HepG2 (cell line): ENCODE data around the gene NOTO. TPM values are rescaled to one million over a fixed set of nuclear protein-coding genes. Genes with fewer than 3 reads are reported as not detected.
A peak's percentile ranks its signal among the peaks of the same experiment; 100 is the strongest.

Source experiments
- ARNTL ChIP-seq: sonication (generic); formaldehyde crosslinking; IDR thresholded peaks from 2 replicates; pipeline ENCODE4 v1.4.0; 2020; ENCODE audit warnings: mild to moderate bottlenecking, missing genetic modification reagents
- BHLHE40 ChIP-seq: IDR thresholded peaks from 2 replicates; pipeline ENCODE4 v1.6.1; 2011; ENCODE audit warnings: low read length, improper control_type of control experiment
- BRD4 ChIP-seq: sonication (generic); formaldehyde crosslinking; IDR thresholded peaks from 2 replicates; pipeline ENCODE4 v1.4.0; 2020; ENCODE audit warnings: missing genetic modification reagents
- GATA4 ChIP-seq: sonication (generic); IDR thresholded peaks from 2 replicates; pipeline ENCODE4 v1.6.1; 2016; ENCODE audit warnings: antibody characterized with exemption, low read depth, borderline replicate concordance
- HINFP ChIP-seq: sonication (generic); formaldehyde crosslinking; IDR thresholded peaks from 2 replicates; pipeline ENCODE4 v1.4.0; 2020; ENCODE audit warnings: low read depth, mild to moderate bottlenecking, missing genetic modification reagents
- KAT7 ChIP-seq: IDR thresholded peaks from 2 replicates; pipeline ENCODE4 v1.6.1; 2018; ENCODE audit warnings: borderline replicate concordance, missing compliant biosample characterization
- MEF2D ChIP-seq: sonication (generic); formaldehyde crosslinking; IDR thresholded peaks from 2 replicates; pipeline ENCODE4 v1.5.1; 2020; ENCODE audit warnings: mild to moderate bottlenecking, missing genetic modification reagents
- POGK ChIP-seq: sonication (generic); formaldehyde crosslinking; conservative IDR thresholded peaks from 2 replicates; pipeline ENCODE4 v1.8.0; 2022; ENCODE audit warnings: mild to moderate bottlenecking, moderate library complexity, missing genetic modification reagents
- RAD21 ChIP-seq: fragments of 450-650 bp; formaldehyde crosslinking; IDR thresholded peaks from 2 replicates; pipeline ENCODE4 v1.5.0; 2020; ENCODE audit warnings: mild to moderate bottlenecking
- RFX1 ChIP-seq: fragments of 450-650 bp; IDR thresholded peaks from 2 replicates; pipeline ENCODE4 v1.6.1; 2017
- STAG1 ChIP-seq: sonication (generic); formaldehyde crosslinking; IDR thresholded peaks from 2 replicates; pipeline ENCODE4 v1.4.0; 2020; ENCODE audit warnings: missing genetic modification reagents
- TMF1 ChIP-seq: sonication (generic); formaldehyde crosslinking; IDR thresholded peaks from 2 replicates; pipeline ENCODE4 v1.8.1; 2022; ENCODE audit warnings: low read depth, missing genetic modification reagents
- TOE1 ChIP-seq: sonication (generic); formaldehyde crosslinking; IDR thresholded peaks from 2 replicates; pipeline ENCODE4 v1.4.0; 2020; ENCODE audit warnings: mild to moderate bottlenecking, missing genetic modification reagents
- XBP1 ChIP-seq: sonication (generic); formaldehyde crosslinking; IDR thresholded peaks from 2 replicates; pipeline ENCODE4 v1.5.0; 2020; ENCODE audit warnings: missing genetic modification reagents
- ZFP91 ChIP-seq: sonication (generic); formaldehyde crosslinking; IDR thresholded peaks from 2 replicates; pipeline ENCODE4 v1.9.0; 2022; ENCODE audit warnings: missing genetic modification reagents, mild to moderate bottlenecking, borderline replicate concordance
- ZNF205 ChIP-seq: IDR thresholded peaks from 2 replicates; pipeline ENCODE4 v1.6.1; 2018; ENCODE audit warnings: missing biosample characterization, missing genetic modification reagents
- ZNF260 ChIP-seq: sonication (generic); formaldehyde crosslinking; IDR thresholded peaks from 2 replicates; pipeline ENCODE4 v1.4.0; 2020; ENCODE audit warnings: missing genetic modification reagents, low read depth, mild to moderate bottlenecking, borderline replicate concordance
- ZNF264 ChIP-seq: sonication (generic); formaldehyde crosslinking; IDR thresholded peaks from 2 replicates; pipeline ENCODE4 v1.4.0; 2020; ENCODE audit warnings: missing genetic modification reagents
- ZNF337 ChIP-seq: sonication (generic); formaldehyde crosslinking; IDR thresholded peaks from 2 replicates; pipeline ENCODE4 v1.5.1; 2020; ENCODE audit warnings: missing genetic modification reagents, low read depth, mild to moderate bottlenecking, borderline replicate concordance
- ZNF550 ChIP-seq: sonication (generic); formaldehyde crosslinking; IDR thresholded peaks from 2 replicates; pipeline ENCODE4 v1.4.0; 2020; ENCODE audit warnings: mild to moderate bottlenecking, missing genetic modification reagents, borderline replicate concordance
- ZNF576 ChIP-seq: sonication (generic); formaldehyde crosslinking; IDR thresholded peaks from 2 replicates; pipeline ENCODE4 v1.4.0; 2020; ENCODE audit warnings: mild to moderate bottlenecking, missing genetic modification reagents
- polyA plus RNA-seq, 8 experiments: library from polyadenylated mRNA; depleted of rRNA in 3 of 8; stranded (reverse) in 7 of 8; unstranded in 1 of 8; fragments of >200 nt; fragmentation: Illumina TruSeq in 4 of 8; extraction: Trizol in 4 of 8; gene quantifications; 2 replicates each; pipeline versions ENCODE4 v1.2.1 to v1.2.3, GENCODE V29; 2011 to 2016; ENCODE audit warnings: low read depth in 4 of 8, missing spikeins in 1 of 8, mixed read lengths in 1 of 8; ENCODE audit not compliant: insufficient read depth in 1 of 8
- total RNA-seq, 5 experiments: library from RNA; depleted of rRNA; stranded (reverse); fragments of >200 nt; fragmentation: Illumina TruSeq; extraction: Trizol; gene quantifications; 2 replicates each; pipeline ENCODE4 v1.2.3, GENCODE V29; 2016; ENCODE audit warnings: low read depth in 1 of 5
- TF ChIP-seq, protein P1 (sequence below): sonication (generic); formaldehyde crosslinking; IDR thresholded peaks from 2 replicates; pipeline ENCODE4 v1.9.0; 2021; ENCODE audit warnings: missing genetic modification reagents, mild to moderate bottlenecking, borderline replicate concordance
- TF ChIP-seq, protein P2 (sequence below): sonication (generic); formaldehyde crosslinking; IDR thresholded peaks from 2 replicates; pipeline ENCODE4 v1.4.0; 2020; ENCODE audit warnings: mild to moderate bottlenecking, missing genetic modification reagents

Gene NOTO
- total and polyA plus RNA-seq, 2 of the 13 experiments (the other 11 are each of a cell fraction or from before 2014, with no cell fraction given): not detected

DNA sequence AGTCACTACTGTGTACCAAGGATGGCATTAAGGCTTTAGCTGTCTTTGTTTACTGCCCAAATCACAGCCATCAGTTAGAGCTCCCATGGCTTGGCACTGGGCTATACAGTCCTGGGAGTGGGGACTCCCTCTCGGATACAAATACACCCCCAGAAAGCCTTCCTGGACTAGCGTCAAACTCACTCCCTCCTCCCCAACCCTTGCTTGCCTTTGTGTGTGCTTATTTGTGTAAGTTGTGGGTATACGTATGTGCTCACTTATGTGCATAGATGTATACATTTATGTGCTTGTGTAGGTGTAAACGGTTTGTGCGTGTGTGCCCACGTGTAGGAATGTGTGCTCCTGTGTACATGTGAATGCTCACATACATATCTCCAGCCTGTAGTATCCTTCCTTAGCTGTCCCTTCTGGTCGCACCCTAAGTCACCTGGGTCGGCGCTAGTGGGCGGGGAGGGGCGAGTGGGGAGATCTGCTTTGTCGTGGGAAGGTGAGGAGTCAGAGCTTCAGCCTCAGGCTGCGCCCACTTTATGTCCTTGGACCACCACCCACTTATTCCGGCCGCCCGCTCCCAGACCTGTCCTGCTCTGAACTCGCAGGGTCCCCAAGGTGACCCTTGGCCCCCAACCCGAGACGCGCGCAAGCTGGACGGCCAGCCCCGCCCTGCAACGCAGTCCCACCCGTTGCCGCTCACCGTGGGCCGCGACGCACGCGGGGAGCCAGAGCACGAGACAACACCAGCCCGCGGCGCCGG, 30.2 kb downstream of the NOTO start (continued):
- TF ChIP-seq ZNF337 (CRISPR knock-in tag) (no peak), KAT7 (0 out of 2 replicates have a peak, but pooled peaks have one; percentile 13), RFX1 (no peak), BHLHE40 (no peak), GATA4 (no peak), POGK (CRISPR knock-in tag) (no peak), ZNF264 (no peak), ZFP91 (no peak), HINFP (CRISPR knock-in tag) (peak; percentile 44; the same call in 1 of the 2 replicates), ZNF205 (CRISPR knock-in tag) (no peak), STAG1 (no peak), BRD4 (CRISPR knock-in tag) (no peak), TMF1 (CRISPR knock-in tag) (no peak), ZNF550 (CRISPR knock-in tag) (0 out of 2 replicates have a peak, but pooled peaks have one; percentile 65), ARNTL (CRISPR knock-in tag) (no peak; the same call in 1 of the 2 replicates), ZNF576 (CRISPR knock-in tag) (no peak), ZNF260 (CRISPR knock-in tag) (no peak), RAD21 (CRISPR knock-in tag) (peak; percentile 65), MEF2D (CRISPR knock-in tag) (no peak), XBP1 (CRISPR knock-in tag) (no peak), TOE1 (CRISPR knock-in tag) (no peak)
- TF ChIP-seq, protein P1, sequence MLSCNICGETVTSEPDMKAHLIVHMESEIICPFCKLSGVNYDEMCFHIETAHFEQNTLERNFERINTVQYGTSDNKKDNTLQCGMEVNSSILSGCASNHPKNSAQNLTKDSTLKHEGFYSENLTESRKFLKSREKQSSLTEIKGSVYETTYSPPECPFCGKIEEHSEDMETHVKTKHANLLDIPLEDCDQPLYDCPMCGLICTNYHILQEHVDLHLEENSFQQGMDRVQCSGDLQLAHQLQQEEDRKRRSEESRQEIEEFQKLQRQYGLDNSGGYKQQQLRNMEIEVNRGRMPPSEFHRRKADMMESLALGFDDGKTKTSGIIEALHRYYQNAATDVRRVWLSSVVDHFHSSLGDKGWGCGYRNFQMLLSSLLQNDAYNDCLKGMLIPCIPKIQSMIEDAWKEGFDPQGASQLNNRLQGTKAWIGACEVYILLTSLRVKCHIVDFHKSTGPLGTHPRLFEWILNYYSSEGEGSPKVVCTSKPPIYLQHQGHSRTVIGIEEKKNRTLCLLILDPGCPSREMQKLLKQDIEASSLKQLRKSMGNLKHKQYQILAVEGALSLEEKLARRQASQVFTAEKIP: no peak
- TF ChIP-seq, protein P2, sequence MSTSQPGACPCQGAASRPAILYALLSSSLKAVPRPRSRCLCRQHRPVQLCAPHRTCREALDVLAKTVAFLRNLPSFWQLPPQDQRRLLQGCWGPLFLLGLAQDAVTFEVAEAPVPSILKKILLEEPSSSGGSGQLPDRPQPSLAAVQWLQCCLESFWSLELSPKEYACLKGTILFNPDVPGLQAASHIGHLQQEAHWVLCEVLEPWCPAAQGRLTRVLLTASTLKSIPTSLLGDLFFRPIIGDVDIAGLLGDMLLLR (CRISPR knock-in tag): peak; percentile 79; the same call in 1 of the 2 replicates
